Measurements from ENCODE around the gene SLC38A3. TPM values are rescaled to one million over a fixed set of nuclear protein-coding genes. Genes with fewer than 3 reads are reported as not detected.

SLC38A3 gene
- total and polyA plus RNA-seq, 9 of the 15 experiments (the other 6 are each of a cell fraction or from before 2014, with no cell fraction given): 0.09 to 0.38 (median 0.16) TPM; not detected in 6

DNA sequence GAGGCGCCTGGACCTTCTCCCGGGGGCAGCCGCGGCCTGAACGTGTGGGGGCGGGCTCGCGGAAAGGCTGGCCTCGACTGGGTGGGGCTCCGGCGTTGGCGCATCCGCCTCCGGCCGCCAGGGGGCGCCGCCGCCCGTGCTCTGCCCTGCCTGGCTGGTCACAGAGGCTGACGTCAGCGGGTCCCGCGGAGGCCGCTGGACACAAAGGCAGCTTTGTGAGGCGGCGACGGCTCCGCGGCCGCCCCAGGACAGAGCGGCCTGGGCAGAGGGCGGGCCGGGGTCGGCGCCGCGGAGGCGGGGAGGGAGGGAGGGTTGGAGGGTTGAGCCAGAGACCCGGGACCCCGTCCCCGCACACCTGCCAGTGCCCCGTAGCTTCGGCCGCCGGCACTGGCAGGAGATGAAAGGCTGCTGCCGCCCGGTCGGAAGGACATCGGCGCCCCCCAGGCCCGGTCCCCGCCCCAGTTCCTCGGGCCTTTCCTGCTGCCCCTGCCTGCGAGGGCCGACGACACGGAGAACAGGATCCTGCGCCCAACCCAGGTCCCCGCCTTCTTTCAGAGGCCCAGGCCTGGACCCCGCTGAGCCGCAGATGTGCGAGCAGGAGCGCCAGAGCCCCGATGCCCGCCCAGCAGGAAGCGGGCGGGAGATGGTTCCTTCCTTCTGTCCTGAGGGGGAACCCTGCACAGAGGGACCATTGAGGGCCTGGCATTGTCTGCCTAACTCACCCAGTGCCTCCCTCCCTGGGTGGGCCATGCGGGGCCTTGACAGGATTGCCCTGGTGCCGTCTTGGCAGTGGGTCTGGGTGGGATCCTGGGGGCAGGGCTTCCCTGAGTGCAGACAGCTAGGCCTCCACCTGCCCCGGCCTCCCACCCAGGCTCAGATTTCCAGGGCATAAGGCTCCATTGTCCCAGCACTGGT, 55.2 kb downstream of the SLC38A3 start (continued):
- TF ChIP-seq, protein P1, sequence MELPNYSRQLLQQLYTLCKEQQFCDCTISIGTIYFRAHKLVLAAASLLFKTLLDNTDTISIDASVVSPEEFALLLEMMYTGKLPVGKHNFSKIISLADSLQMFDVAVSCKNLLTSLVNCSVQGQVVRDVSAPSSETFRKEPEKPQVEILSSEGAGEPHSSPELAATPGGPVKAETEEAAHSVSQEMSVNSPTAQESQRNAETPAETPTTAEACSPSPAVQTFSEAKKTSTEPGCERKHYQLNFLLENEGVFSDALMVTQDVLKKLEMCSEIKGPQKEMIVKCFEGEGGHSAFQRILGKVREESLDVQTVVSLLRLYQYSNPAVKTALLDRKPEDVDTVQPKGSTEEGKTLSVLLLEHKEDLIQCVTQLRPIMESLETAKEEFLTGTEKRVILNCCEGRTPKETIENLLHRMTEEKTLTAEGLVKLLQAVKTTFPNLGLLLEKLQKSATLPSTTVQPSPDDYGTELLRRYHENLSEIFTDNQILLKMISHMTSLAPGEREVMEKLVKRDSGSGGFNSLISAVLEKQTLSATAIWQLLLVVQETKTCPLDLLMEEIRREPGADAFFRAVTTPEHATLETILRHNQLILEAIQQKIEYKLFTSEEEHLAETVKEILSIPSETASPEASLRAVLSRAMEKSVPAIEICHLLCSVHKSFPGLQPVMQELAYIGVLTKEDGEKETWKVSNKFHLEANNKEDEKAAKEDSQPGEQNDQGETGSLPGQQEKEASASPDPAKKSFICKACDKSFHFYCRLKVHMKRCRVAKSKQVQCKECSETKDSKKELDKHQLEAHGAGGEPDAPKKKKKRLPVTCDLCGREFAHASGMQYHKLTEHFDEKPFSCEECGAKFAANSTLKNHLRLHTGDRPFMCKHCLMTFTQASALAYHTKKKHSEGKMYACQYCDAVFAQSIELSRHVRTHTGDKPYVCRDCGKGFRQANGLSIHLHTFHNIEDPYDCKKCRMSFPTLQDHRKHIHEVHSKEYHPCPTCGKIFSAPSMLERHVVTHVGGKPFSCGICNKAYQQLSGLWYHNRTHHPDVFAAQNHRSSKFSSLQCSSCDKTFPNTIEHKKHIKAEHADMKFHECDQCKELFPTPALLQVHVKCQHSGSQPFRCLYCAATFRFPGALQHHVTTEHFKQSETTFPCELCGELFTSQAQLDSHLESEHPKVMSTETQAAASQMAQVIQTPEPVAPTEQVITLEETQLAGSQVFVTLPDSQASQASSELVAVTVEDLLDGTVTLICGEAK (IDR thresholded peaks at IDR 0.05): no peak
- TF ChIP-seq, protein P1 (CRISPR knock-in tag; IDR thresholded peaks at IDR 0.05): no peak
- TF ChIP-seq GATA2 (CRISPR knock-in tag; IDR thresholded peaks at IDR 0.05) (no peak), MXI1 (IDR thresholded peaks at IDR 0.05; ENCODE audit: low read depth, low read length) (no peak), ZNF77 (CRISPR knock-in tag; IDR thresholded peaks at IDR 0.05) (no peak), ZC3H11A (IDR thresholded peaks at IDR 0.05; ENCODE audit: low read depth, low read length) (no peak), CHD1 (IDR thresholded peaks at IDR 0.05; ENCODE audit: low read length) (peak; percentile 53), TEAD1 (CRISPR knock-in tag; IDR thresholded peaks at IDR 0.05) (no peak), NFIX (CRISPR knock-in tag; IDR thresholded peaks at IDR 0.05; ENCODE audit: low read depth) (no peak), ZFP30 (CRISPR knock-in tag; IDR thresholded peaks at IDR 0.05; ENCODE audit: borderline replicate concordance) (no peak)
- TF ChIP-seq, protein P2, sequence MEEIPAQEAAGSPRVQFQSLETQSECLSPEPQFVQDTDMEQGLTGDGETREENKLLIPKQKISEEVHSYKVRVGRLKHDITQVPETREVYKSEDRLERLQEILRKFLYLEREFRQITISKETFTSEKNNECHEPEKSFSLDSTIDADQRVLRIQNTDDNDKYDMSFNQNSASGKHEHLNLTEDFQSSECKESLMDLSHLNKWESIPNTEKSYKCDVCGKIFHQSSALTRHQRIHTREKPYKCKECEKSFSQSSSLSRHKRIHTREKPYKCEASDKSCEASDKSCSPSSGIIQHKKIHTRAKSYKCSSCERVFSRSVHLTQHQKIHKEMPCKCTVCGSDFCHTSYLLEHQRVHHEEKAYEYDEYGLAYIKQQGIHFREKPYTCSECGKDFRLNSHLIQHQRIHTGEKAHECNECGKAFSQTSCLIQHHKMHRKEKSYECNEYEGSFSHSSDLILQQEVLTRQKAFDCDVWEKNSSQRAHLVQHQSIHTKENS (CRISPR knock-in tag; IDR thresholded peaks at IDR 0.05): no peak
- TF ChIP-seq, protein P3, sequence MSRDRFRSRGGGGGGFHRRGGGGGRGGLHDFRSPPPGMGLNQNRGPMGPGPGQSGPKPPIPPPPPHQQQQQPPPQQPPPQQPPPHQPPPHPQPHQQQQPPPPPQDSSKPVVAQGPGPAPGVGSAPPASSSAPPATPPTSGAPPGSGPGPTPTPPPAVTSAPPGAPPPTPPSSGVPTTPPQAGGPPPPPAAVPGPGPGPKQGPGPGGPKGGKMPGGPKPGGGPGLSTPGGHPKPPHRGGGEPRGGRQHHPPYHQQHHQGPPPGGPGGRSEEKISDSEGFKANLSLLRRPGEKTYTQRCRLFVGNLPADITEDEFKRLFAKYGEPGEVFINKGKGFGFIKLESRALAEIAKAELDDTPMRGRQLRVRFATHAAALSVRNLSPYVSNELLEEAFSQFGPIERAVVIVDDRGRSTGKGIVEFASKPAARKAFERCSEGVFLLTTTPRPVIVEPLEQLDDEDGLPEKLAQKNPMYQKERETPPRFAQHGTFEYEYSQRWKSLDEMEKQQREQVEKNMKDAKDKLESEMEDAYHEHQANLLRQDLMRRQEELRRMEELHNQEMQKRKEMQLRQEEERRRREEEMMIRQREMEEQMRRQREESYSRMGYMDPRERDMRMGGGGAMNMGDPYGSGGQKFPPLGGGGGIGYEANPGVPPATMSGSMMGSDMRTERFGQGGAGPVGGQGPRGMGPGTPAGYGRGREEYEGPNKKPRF (IDR thresholded peaks at IDR 0.05; ENCODE audit: low read depth, low read length): no peak
- TF ChIP-seq, protein P4, sequence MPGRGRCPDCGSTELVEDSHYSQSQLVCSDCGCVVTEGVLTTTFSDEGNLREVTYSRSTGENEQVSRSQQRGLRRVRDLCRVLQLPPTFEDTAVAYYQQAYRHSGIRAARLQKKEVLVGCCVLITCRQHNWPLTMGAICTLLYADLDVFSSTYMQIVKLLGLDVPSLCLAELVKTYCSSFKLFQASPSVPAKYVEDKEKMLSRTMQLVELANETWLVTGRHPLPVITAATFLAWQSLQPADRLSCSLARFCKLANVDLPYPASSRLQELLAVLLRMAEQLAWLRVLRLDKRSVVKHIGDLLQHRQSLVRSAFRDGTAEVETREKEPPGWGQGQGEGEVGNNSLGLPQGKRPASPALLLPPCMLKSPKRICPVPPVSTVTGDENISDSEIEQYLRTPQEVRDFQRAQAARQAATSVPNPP (IDR thresholded peaks at IDR 0.05; ENCODE audit: borderline replicate concordance, insufficient read depth, insufficient read length): no peak

All from K562 (cell line).